ENCODE measurements around the gene REC114.
"Not testable (repeated sequence)": the region's sequence is repeated elsewhere in the genome, so short reads cannot be mapped to it uniquely, and the experiment has no call there.

Gene REC114

DNA sequence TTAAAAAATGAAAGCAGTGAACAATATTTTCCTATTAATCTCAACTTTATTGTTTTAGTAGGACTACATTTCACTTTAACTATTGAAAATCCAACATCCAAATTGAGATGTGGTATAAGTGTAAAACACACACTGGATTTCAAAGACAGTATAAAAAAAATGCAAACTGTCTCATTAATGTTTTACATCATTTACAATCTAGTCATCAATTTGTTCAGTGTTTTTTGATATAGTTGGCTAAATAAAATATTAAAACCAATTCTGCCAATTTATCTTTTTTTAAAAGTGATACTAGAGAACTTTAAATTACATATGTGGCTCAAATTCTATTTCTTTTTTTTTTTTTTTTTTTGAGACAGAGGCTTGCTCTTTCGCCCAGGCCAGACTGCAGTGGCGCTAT lies 95.2 kb downstream of the REC114 start:
- no peak for DNase-seq

DNA sequence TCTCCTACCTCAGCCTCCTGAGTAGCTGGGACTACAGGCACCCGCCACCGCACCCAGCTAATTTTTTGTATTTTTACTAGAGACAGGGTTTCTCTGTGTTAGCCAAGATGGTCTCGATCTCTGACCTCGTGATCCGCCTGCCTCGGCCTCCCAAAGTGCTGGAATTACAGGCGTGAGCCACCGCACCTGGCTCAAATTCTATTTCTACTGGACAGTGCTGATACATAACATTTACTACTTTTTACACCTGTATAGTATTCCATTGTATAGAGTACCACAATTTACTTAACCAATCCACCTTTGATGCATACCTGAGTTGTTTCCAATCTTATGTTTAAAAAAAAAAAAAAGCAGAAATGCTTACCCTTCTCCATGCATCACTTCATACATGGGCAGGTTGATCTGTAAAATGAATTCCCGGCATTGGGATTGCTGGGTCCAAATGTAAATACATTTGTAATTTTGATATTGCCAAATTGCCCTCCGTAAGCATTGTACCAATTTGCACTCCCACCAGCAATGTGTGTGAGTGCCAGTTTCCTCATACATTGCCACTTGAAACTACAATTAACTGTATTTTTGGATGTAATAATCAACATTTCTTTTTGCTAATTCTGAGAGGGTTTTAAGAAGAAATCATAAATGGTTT lies 95.7 kb downstream of the REC114 start:
- no peak for DNase-seq

DNA sequence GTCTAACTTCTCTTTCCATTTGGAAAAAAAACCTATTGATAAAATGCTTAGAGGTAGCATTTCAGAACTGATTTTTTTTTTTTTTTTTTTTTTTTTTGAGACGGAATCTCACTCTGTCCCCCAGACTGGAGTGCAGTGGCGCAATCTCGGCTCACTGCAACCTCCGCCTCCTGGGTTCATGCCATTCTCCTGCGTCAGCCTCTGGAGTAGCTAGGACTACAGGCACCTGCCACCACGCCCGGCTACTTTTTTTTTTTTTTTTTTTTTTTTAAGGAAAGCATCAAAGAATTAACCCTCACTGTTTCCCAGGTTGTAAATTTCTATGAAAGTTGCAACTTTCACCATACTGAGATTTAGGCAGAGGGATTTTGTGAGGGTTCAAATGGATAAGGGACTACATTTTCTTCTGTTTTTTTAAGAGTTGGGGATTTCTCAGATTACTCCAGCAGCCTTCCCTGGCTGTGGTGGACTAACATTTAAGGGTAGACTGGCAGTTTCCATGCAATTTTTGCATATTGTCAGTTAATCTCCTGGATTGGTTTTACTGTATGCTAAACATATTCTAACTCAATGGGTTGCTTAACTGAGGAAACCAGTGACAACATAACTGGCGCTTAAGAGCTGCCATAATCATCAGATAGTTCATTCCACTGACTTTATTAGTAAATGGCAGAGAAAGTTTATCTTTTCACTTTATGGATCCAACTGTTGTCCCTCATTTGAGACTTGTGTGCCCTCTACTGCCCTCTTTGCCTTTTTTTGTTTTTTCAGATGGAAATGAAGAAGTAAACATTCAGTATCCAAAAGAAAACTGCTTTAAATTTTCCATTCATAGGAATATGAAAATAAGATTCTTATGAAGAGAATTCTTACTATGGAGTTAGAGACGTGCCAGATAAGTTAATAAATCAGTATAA lies 96.5 kb downstream of the REC114 start:
- no peak for DNase-seq

DNA sequence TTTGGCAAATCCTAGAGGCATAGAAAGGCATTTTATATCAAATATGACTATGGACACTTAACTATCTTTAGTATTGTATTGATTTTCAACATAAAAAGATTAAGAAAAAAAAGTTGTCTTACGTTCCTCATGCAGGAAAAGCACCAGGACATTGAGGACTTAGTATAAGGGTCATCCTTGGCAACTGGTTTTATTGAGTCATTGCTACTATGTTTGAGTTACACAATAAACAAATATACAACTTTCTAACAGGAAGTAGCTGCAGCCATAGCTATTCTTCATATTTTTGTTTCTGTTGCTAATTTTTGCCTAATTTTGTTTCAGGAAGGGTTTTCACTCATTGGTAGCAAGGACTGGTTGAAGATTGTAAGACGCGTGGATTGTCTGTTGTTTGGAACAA lies 97.2 kb downstream of the REC114 start:
- DNase-seq = no peak

DNA sequence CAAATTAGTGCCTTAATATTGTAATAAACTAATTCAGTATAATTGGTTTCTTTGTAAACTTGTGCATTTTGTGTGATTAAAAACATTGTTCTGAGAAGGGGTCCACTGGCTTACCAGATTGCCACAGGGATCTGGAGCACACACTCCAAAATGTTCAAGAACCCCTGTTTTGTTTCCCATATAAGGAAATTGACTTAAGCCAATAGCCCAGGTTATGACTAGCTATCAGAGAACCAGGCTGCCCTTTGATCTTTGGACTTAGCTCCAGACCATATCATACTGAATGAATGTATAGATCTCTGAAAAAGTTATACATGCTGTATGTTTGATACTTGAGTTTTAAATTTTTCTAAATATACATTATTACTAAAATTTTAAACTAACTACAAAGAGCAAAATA lies 98.5 kb downstream of the REC114 start:
- no peak for DNase-seq

DNA sequence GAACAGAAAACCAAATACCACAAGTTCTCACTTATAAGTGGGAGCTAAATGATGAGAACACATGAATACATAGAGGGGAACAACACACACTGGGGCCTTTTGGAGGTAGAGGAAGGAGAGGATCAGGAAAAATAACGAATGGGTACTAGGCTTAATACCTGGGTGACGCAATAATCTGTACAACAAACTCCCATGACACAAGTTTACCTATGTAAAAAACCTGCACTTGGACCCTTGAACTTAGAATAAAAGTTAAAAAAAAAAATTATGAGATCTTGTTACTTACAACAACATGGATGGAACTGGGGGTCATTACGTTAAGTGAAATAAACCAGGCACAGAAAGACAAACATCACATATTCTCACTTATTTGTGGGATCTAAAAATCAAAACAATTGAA lies 106.0 kb downstream of the REC114 start:
- not testable (repeated sequence) for DNase-seq

DNA sequence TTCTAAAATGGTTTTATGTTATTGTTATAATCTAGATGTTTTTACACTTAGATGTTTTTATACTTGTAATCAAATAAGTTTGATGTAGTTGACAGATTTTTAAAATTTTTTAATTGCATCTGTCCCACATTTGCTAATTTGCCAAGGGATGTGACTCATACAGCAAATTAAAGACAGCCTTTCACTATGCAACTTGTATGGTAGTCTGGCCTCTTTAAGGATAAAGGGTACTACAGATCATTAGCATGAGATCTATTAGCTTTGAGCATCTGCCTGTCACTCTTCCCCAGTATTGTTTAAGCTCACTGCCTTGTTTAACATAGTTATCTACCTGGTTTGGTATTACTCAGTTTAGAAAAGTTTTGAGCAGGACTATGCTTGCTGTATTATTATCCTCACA lies 107.2 kb downstream of the REC114 start:
- no peak for DNase-seq

DNA sequence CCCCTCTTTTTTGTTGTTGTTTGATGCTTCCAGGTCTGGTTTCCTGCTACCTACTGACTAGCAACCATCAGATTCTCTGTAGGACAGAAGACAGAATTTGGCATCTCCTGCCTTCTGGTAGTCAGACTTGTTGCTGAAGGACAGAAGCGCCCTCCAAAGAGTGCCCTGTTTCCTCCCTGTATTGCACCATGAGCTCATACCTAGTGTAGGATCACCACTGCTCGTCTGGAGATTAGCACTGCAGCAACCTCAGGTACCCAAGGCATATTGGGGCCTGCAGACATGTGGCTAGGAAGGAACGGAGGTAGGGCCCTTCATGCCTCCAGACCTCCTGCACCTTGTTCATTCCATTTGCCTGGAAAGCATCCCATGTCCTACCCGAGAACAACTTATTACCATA lies 112.1 kb downstream of the REC114 start:
- no peak for DNase-seq

DNA sequence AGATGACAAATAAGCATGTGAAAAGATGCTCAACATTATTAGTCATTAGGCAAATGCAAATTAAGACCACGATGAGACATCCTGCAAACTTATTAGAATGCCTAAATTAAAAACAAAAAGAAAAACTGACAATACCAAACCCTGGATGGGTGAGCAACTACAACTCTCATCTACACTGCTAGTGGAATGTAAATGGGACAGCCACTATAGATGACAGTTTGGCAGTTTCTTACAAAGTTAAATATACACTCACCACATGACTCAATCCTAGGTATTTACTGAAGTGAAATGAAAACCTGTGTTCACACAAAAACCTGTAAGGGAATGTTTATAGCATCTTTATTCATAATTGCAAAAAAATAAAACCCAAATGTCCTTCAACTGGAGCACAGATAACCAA lies 115.6 kb downstream of the REC114 start:
- DNase-seq = no peak

DNA sequence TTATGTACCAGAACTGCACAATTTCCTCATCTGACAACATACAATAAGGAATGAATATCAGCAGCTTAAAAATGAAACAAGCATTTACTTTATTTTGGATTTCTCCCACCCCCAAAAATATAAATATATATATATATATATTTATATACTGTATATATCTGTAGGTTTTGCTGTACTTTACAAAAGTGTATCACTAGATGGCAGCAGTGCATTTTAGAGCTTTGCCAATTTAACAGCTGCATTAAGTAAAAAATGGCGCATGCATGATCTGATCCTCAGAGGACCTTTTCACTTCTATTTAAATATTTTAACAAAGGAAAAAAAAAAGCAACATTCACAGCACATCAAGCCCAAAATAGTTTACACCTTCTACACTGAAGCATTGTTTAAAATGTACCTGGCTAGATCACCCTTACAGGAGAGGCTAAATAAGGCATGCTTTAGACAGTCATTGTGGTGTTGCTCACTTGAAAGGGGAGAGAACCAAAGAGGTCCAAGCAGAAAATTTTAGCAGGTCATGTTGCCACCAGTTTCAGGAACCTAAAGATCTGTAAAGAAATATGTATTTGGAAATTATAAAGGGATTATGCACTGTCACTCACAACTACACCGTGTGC lies 117.6 kb downstream of the REC114 start:
- DNase-seq = no peak

DNA sequence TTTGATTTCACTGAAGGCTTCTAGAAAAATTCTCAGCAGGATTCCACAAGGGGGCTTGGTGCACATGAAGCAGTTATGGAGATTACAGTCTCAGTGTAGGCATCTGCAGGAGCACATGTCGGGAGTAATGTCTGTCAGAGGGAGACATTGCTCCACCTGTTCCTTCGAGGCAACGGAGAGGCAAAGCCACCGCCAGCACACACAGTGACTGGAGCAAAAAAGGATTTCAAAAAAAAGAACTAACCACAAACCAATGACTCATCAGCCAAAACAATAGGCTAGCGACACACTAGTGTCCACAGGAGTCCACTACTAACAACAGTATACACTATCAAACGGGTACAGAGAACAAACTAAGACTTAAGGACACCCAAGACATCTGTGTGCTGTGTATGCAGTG lies 121.3 kb downstream of the REC114 start:
- no peak for DNase-seq

DNA sequence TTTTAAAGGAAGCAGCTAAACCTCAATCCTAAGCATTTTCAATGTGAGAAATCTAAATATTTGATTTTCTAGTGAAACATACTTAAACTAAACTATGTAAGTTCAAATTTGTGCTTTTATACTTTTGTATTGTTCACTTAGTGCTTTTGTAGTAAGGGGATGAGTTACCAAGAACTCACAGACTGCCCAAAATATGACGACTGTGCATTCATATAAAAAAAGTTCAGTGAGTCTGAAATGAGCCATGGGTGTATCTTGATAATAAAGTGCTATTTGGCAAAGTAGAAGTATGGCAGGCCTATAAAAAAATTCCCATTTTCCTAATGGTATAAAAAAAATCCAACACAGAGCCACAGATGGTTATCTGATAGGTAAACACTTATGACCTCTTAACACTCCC lies 124.1 kb downstream of the REC114 start:
- DNase-seq = no peak

DNA sequence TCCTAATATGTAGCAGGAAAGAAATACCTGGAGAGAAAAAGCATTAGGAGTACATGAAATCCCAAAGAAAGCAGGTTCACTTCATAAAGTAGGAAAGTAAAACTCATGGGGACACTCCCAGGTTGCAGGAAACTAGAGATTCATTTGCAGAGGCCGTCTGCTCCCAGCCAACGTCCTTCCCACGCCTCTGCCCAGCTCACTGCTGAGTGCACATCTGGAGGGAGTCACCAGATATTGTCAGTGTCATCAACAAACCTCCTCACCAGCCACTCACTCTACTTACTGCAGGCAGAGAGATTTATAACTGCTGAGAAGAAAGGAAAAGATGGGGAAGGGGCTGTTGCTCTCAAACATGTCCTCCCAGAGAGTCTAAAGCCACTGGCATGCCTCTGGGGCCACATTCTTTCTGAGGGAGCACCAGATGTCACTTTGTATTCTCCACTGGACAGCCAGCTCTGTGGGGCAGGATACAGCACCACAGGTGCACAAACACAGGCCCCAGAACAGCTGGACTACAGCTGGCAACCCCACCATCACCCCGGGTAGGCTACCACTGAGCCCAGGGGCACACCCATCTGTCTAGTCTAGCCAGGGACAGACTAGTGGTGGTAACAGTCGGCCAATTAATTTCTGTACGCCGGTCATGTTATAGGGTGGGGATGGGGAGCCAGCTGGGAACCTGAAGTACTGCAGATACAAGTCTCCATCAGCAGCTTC lies 125.8 kb downstream of the REC114 start:
- no peak for DNase-seq

DNA sequence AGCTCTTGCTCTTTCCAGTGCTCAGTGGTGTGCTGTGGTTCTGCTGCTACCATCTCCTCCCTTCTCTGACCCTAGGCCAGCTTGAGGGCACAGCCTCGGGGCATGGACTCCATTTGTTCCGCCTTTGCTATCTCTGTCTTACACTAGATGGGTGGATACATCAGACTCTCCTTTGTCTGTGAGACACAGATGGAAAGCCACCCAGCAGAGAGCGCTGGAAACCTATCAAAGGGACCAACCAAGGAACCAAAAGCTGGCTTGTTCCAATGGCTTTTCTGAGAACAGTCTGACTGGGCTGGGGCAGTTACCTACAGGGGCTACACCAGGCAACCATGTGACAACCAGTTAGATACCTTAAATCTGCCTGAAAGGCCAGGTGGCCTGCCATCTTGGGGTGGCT lies 126.4 kb downstream of the REC114 start:
- no peak for DNase-seq

DNA sequence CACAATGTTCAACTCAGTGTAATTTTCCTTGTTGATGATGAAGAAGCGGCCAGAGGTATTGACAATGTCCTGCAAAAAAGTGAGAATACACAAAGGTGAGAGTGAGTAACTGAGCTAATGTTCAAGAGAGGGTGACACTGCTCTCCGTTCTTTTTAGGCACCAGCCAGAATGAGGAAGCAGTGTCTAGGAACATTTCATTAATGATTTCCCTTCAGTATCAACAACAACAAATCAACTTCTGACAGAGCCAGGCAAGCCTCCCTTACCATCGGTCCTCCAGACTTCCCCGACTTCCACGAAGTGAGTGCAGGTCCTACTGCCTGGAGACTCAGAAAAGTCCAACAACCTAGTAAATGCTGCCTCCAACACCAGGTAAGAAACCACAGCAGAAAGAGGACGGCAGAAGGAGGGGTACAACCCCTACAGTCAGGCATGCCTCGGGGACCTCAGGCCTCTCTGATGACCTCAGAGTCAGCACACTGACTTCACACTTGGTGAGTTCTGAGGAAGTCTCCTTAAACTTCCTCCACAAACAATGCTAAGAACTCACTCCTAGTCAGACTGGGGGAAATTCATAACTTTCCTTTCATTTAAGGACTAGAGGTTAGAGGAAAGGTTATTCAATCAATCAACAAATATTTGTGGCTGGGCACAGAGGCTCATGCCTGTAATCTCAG lies 127.5 kb downstream of the REC114 start:
- no peak for DNase-seq

DNA sequence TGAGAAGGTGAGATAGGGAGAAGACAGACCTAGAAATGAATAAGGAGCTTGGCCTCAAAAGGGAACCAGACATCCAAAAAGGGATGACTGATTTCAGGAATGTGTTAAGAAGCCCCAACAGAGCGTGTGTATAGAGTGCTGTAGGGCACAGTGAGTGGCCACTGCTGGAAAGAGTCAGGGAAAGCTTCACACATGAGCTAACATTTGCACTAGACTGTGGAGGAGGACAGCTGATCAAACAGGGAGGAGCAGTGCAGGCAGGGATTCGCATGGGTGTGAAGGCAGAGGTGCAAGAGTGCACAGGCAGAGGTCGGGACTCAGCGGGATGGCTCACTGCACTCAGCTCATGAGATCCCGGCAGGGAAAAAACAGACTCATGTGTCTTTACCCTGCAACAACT lies 128.4 kb downstream of the REC114 start:
- no peak for DNase-seq

DNA sequence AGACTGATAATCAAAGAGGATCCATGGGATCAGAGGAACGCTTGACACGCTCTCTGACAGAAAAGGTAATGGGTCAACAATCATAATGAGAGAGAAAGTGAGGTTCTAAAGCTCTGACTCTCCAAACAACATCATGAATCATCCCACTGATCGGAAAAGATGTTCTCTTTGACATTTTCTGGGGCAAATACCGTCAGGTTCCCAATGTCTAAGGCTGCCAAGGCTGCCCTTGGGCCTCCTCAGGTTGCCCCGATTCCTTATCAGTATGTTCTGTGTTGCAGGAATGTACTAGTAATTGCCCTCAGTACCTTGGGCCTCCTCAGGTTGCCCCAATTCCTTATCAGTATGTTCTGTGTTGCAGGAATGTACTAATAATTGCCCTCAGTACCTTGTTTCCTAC lies 129.3 kb downstream of the REC114 start:
- no peak for DNase-seq

DNA sequence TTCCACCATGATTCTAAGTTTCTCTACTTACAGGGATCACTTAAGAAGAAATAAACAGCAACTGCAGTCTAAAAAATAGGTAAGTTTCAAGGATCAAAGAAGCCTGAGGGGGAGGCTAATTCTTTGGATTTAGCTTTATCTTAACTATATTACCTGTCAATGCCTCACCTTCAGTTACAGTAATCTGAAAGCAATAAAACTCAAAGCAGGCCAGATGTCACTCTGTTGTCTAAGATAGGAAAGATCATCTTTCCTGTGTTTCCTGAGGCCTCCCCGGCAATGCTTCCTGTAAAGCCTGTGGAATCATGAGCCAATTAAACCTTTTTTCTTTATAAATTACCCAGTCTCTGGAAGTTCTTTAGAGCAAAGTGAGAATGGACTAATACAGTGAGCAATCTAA lies 130.1 kb downstream of the REC114 start:
- DNase-seq = no peak

DNA sequence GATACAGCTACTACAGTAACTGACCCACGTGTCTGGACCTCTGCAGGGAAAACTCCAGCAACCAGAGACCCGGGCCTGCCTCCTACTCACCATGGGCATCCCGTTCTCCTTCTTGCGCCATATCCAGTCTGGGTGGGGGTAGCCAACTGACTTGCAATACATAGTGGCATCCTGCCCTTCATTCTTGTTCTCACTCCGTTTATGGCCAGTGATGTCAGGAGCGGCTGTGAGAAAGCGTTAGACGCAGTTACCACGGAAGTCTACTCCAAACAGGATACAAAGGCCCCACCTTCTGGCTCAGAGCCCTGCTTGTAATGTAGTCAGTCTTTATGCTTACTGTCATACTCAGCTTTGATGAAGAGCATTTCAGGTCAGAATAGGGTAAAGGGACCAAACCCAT lies 130.6 kb downstream of the REC114 start:
- DNase-seq = no peak

DNA sequence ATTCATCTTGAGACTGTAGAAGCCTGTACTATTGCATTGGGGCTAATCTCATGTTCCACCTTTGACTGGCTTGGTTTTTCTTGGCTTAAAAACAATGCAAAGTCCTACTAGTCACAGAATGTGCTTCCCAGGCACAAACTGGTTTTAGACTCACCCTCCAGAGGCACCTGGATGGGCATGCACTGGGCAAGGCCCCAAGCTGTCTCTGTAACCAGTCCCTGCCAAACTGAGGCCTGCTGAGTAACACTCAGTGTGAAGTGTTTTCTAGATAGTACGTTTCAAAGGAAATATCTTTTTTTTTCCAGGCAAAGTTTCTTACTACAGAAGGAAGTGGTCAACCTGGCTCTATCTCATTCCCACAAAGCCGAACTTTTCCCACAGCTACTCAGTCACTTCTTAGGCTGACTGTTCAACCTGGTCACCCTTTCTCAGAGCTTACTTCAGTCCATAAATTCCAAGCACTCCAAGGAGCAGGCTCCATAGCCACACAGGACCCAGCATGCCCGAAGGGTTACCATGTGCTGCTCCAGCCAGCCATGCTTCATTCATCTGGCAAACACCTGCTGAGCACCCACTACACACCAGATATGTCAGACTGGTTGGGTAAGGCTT lies 132.8 kb downstream of the REC114 start:
- DNase-seq = no peak

DNA sequence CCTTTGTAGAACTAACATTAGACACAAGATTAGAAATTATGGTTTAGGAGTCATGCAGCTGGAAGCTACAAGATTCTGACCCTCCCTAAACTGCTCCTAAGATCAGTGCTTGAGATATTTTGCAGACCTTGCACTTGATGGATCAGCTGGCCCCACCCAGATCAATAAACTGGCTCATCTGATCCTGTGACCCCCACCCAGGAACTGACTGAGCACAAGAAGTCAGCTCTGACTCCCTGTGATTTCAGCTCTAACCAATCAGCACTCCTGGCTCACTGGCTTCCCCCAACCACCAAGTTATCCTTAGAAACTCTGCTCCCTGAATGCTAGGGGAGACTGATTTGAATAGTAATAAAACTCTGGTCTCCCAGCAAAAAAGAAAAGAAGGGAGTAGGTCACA lies 134.6 kb downstream of the REC114 start:
- not testable (repeated sequence) for DNase-seq

DNA sequence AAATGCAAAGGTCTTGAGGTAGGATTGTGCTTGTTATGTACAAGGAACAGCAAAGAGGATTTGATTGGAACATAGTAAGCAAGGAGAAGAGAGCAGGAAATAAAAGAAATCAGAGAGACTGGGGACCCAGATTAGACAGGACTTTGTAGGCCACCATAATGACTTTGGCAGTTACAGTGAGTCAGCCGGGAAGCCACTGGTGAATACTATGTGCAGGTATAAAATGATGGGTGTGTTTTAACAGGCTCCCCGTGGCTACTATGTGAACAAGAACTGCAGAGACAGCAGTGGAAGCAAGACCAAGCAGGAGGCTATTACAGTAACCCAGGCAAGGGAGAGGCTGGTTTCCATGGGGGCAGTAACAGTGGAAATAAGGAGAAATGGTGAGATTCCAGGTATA lies 135.1 kb downstream of the REC114 start:
- no peak for DNase-seq
